ENCODE measurements around the gene RPH3AL. TPM values are rescaled to one million over a fixed set of nuclear protein-coding genes. Genes with fewer than 3 reads are reported as not detected.
"Not testable (repeated sequence)": the region's sequence is repeated elsewhere in the genome, so short reads cannot be mapped to it uniquely, and the experiment has no call there.

Gene RPH3AL
- total RNA-seq, 2 experiments from 2014 or later, result 3.2 to 4.6 TPM

DNA sequence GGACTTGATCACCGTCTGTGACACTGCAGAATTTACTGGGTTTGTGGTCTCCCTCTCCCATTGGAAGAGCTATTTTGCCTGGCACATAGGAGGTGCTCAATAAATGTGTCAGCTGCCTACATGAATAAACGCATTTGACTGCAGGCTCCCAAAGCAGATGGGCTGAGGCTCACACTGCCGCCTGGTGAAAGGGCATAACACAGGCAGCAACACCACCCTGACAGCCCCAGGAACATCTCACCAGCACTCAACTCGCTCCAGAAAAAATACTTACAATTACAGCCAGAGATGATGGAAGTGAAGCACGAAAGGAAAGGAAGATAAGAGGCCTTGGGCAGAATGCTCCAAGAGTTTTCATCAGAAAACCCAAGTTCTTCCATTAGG is 73.9 kb downstream of the RPH3AL start:
- H3K27ac Mint-ChIP-seq, result no peak overlapping the region
- H3K36me3 Mint-ChIP-seq (ENCODE audit: low read depth), result no peaks in the 10 kb centered on the region

GRCh38 chr17:278055-278675 is 74.4 kb downstream of the RPH3AL start:
- no peak for DNase-seq
- ChIA-PET CTCF (no interaction called here), POLR2A (no interaction called here)
- Mint-ChIP-seq H3K36me3 (ENCODE audit: low read depth) (no peaks in the 10 kb centered on the region), H3K9me3 (no peaks in the 10 kb centered on the region), H3K4me1 (no peaks in the 10 kb centered on the region), H3K27me3 (no peaks in the 10 kb centered on the region), H3K27ac (no peak overlapping the region), H3K4me3 (no peak overlapping the region)

More for the DNA sequence above, 73.9 kb downstream of the RPH3AL start:
- H3K4me1 Mint-ChIP-seq, result no peaks in the 10 kb centered on the region
- H3K27me3 Mint-ChIP-seq, result no peaks in the 10 kb centered on the region
- peak; percentile 3 for DNase-seq
- POLR2A ChIA-PET, result no interaction called here
- H3K4me3 Mint-ChIP-seq, result no peak overlapping the region
- H3K9me3 Mint-ChIP-seq, result no peaks in the 10 kb centered on the region
- CTCF ChIA-PET, result no interaction called here

DNA sequence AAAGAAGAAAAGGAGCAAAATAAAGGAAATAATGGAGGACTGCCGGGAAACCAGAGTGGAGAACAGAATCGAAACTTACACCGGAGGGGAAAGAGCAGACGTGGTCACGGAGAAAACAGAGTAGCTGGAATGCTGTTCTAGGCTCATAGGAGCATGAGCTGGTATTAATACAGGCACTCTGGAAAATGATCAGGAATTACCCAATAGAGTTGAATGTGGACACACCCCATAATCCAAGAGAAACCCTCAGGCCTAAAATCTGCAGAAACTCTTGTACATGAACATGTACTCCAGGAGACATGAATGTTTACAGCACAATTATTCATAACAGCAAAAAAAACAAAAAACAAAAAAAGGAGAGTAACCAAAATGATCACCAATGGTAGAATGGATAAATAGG is 77.7 kb downstream of the RPH3AL start:
- CTCF ChIA-PET, result no interaction called here
- no peak overlapping the region for H3K4me3 Mint-ChIP-seq
- H3K9me3 Mint-ChIP-seq, result peaks cover 3% of the 10 kb centered on the region
- POLR2A ChIA-PET, result no interaction called here
- no peak for DNase-seq
- no peaks in the 10 kb centered on the region for H3K27me3 Mint-ChIP-seq
- no peaks in the 10 kb centered on the region for H3K4me1 Mint-ChIP-seq
- H3K36me3 Mint-ChIP-seq (ENCODE audit: low read depth), result no peaks in the 10 kb centered on the region
- no peak overlapping the region for H3K27ac Mint-ChIP-seq

- H3K4me1 Mint-ChIP-seq, result no peaks in the 10 kb centered on the region
- H3K27ac Mint-ChIP-seq, result no peak overlapping the region
- no peak overlapping the region for H3K4me3 Mint-ChIP-seq
- peaks cover 3% of the 10 kb centered on the region for H3K9me3 Mint-ChIP-seq
- H3K27me3 Mint-ChIP-seq, result no peaks in the 10 kb centered on the region
- ChIA-PET CTCF (no interaction called here), POLR2A (no interaction called here)
- peak; percentile 5 for DNase-seq
- H3K36me3 Mint-ChIP-seq (ENCODE audit: low read depth), result no peaks in the 10 kb centered on the region
Observed at GRCh38 chr17:273981-274832, 78.4 kb downstream of the RPH3AL start.

GRCh38 chr17:272856-273255 is 79.8 kb downstream of the RPH3AL start:
- H3K36me3 Mint-ChIP-seq (ENCODE audit: low read depth); POLR2A ChIA-PET; H3K27ac Mint-ChIP-seq; H3K9me3 Mint-ChIP-seq; H3K4me1 Mint-ChIP-seq; CTCF ChIA-PET; H3K27me3 Mint-ChIP-seq; H3K4me3 Mint-ChIP-seq: not testable (repeated sequence)
- peak; percentile 4 for DNase-seq

DNA sequence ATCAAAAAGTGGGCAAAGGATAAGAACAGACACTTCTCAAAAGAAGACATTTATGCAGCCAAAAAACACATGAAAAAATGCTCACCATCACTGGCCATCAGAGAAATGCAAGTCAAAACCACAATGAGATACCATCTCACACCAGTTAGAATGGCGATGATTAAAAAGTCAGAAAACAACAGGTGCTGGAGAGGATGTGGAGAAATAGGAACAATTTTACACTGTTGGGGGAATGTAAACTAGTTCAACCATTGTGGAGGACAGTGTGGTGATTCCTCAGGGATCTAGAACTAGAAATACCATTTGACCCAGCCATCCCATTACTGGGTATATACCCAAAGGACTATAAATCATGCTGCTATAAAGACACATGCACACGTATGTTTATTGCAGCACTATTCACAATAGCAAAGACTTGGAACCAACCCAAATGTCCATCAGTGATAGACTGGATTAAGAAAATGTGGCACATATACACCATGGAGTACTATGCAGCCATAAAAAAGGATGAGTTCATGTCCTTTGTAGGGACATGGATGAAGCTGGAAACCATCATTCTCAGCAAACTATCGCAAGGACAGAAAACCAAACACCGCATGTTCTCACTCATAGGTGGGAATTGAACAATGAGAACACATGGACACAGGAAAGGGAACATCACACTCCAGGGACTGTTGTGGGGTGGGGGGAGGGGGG is 80.5 kb downstream of the RPH3AL start:
- H3K4me3 Mint-ChIP-seq; DNase-seq; H3K4me1 Mint-ChIP-seq; H3K27me3 Mint-ChIP-seq; H3K27ac Mint-ChIP-seq; H3K36me3 Mint-ChIP-seq (ENCODE audit: low read depth); POLR2A ChIA-PET; H3K9me3 Mint-ChIP-seq; CTCF ChIA-PET: not testable (repeated sequence)

GRCh38 chr17:269616-270514 is 82.7 kb downstream of the RPH3AL start:
- H3K27ac Mint-ChIP-seq, result no peak overlapping the region
- no peaks in the 10 kb centered on the region for H3K27me3 Mint-ChIP-seq
- DNase-seq, result peak; percentile 4
- no peaks in the 10 kb centered on the region for H3K36me3 Mint-ChIP-seq (ENCODE audit: low read depth)
- ChIA-PET CTCF (interaction anchor here (0.6 kb wide), 1 partner anchor 389 kb away, joined by 3 read pairs; no protein-coding TSS in a partner anchor), POLR2A (no interaction called here)
- no peaks in the 10 kb centered on the region for H3K4me1 Mint-ChIP-seq
- H3K4me3 Mint-ChIP-seq, result no peak overlapping the region
- peaks cover 3% of the 10 kb centered on the region for H3K9me3 Mint-ChIP-seq

- no peaks in the 10 kb centered on the region for H3K4me1 Mint-ChIP-seq
- ChIA-PET CTCF (no interaction called here), POLR2A (no interaction called here)
- no peaks in the 10 kb centered on the region for H3K27me3 Mint-ChIP-seq
- peak; percentile 3 for DNase-seq
- no peak overlapping the region for H3K27ac Mint-ChIP-seq
- H3K36me3 Mint-ChIP-seq (ENCODE audit: low read depth), result no peaks in the 10 kb centered on the region
- H3K9me3 Mint-ChIP-seq, result no peaks in the 10 kb centered on the region
- H3K4me3 Mint-ChIP-seq, result no peak overlapping the region
Observed at GRCh38 chr17:266701-267667, 85.6 kb downstream of the RPH3AL start.

DNA sequence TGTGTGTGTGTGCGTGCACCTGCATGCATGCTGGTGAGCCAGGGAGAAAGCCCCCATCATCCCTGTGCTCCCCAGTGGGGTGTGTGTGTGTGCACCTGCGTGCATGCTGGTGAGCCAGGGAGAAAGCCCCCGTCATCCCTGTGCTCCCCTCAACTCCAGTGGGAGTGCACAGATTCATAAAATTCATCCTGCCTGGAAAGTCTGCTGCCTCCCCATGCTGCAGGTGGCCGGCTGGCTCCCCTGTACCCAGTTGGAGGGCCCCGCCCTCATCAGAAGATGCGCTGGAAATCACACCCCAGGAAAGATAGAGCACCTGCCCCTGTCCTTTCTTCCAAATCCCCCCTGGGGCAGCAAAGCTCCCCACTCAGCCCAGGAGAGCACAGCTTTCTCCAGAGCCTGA is 86.4 kb downstream of the RPH3AL start:
- H3K9me3 Mint-ChIP-seq, result no peaks in the 10 kb centered on the region
- no peaks in the 10 kb centered on the region for H3K36me3 Mint-ChIP-seq (ENCODE audit: low read depth)
- POLR2A ChIA-PET, result no interaction called here
- no peak for DNase-seq
- no peak overlapping the region for H3K27ac Mint-ChIP-seq
- no peak overlapping the region for H3K4me3 Mint-ChIP-seq
- H3K27me3 Mint-ChIP-seq, result no peaks in the 10 kb centered on the region
- H3K4me1 Mint-ChIP-seq, result no peaks in the 10 kb centered on the region
- CTCF ChIA-PET, result no interaction called here

DNA sequence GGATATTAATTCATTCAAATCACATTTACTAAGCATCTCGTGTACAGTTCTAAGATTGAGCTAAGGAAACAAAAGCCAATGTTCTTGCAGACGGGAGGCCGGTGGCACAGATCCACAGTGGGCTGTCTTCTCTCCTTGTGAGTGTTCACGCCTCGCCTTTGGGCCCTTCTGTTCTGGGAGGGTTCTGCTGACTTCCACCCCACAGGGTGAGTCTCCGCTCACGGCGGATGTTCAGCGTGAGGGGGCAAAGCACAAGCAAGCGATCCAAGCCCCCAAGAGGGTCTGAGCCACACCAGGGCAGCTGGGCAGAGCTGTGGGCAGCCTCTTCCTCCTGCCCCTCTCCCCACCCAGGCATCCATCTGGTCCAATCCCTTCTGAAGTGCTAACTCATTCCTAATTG is 86.9 kb downstream of the RPH3AL start:
- ChIA-PET POLR2A (no interaction called here), CTCF (no interaction called here)
- Mint-ChIP-seq H3K4me3 (no peak overlapping the region), H3K27me3 (no peaks in the 10 kb centered on the region), H3K4me1 (no peaks in the 10 kb centered on the region), H3K36me3 (ENCODE audit: low read depth) (no peaks in the 10 kb centered on the region), H3K27ac (no peak overlapping the region), H3K9me3 (no peaks in the 10 kb centered on the region)
- DNase-seq, result peak; percentile 3

DNA sequence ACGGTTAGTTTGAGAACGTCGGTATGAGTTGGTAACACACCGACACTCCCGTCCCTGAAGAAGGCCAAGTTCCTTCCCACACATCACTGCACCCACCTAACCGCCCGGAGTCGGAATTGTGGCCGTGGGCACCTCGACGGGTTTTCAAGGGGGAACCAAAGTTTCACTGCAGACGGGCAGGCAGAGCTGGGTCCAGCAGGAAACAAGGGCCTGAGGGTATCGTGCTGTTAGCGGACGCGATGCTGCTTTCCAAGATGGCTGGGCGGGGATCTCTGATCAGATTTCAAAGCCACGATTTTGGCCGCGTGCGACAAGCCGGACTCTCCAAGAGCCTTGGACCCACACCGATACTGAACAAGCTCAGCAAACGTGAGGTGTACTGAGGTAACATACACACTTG is 88.8 kb downstream of the RPH3AL start:
- ChIA-PET POLR2A (no interaction called here), CTCF (no interaction called here)
- Mint-ChIP-seq H3K4me3 (no peak overlapping the region), H3K9me3 (no peaks in the 10 kb centered on the region), H3K36me3 (ENCODE audit: low read depth) (no peaks in the 10 kb centered on the region), H3K27ac (no peak overlapping the region), H3K27me3 (no peaks in the 10 kb centered on the region), H3K4me1 (no peaks in the 10 kb centered on the region)
- DNase-seq, result peak; percentile 2

GRCh38 chr17:263271-263670 is 89.3 kb downstream of the RPH3AL start:
- POLR2A ChIA-PET, result no interaction called here
- no peaks in the 10 kb centered on the region for H3K9me3 Mint-ChIP-seq
- no peak overlapping the region for H3K4me3 Mint-ChIP-seq
- CTCF ChIA-PET, result no interaction called here
- no peaks in the 10 kb centered on the region for H3K36me3 Mint-ChIP-seq (ENCODE audit: low read depth)
- DNase-seq, result peak; percentile 4
- no peak overlapping the region for H3K27ac Mint-ChIP-seq
- H3K27me3 Mint-ChIP-seq, result no peaks in the 10 kb centered on the region
- H3K4me1 Mint-ChIP-seq, result no peaks in the 10 kb centered on the region

All from activated CD4-positive, alpha-beta T cell treated with anti-CD3 and anti-CD28 coated beads, Interleukin-2, amount 10 ng/mL, durations not matched to agents 7 days and 5 days (primary cell).